ENCODE measurements around the gene SYCP3. TPM values are rescaled to one million over a fixed set of nuclear protein-coding genes. Genes with fewer than 3 reads are reported as not detected.

Gene SYCP3
- total and polyA plus RNA-seq, 2 of the 8 experiments (the other 6 are each of a cell fraction or from before 2014, with no cell fraction given), result 0.02 to 0.07 TPM

GRCh38 chr12:101784376-101784775 lies 45.1 kb upstream of the SYCP3 start (continued):
- TF ChIP-seq, protein P1, sequence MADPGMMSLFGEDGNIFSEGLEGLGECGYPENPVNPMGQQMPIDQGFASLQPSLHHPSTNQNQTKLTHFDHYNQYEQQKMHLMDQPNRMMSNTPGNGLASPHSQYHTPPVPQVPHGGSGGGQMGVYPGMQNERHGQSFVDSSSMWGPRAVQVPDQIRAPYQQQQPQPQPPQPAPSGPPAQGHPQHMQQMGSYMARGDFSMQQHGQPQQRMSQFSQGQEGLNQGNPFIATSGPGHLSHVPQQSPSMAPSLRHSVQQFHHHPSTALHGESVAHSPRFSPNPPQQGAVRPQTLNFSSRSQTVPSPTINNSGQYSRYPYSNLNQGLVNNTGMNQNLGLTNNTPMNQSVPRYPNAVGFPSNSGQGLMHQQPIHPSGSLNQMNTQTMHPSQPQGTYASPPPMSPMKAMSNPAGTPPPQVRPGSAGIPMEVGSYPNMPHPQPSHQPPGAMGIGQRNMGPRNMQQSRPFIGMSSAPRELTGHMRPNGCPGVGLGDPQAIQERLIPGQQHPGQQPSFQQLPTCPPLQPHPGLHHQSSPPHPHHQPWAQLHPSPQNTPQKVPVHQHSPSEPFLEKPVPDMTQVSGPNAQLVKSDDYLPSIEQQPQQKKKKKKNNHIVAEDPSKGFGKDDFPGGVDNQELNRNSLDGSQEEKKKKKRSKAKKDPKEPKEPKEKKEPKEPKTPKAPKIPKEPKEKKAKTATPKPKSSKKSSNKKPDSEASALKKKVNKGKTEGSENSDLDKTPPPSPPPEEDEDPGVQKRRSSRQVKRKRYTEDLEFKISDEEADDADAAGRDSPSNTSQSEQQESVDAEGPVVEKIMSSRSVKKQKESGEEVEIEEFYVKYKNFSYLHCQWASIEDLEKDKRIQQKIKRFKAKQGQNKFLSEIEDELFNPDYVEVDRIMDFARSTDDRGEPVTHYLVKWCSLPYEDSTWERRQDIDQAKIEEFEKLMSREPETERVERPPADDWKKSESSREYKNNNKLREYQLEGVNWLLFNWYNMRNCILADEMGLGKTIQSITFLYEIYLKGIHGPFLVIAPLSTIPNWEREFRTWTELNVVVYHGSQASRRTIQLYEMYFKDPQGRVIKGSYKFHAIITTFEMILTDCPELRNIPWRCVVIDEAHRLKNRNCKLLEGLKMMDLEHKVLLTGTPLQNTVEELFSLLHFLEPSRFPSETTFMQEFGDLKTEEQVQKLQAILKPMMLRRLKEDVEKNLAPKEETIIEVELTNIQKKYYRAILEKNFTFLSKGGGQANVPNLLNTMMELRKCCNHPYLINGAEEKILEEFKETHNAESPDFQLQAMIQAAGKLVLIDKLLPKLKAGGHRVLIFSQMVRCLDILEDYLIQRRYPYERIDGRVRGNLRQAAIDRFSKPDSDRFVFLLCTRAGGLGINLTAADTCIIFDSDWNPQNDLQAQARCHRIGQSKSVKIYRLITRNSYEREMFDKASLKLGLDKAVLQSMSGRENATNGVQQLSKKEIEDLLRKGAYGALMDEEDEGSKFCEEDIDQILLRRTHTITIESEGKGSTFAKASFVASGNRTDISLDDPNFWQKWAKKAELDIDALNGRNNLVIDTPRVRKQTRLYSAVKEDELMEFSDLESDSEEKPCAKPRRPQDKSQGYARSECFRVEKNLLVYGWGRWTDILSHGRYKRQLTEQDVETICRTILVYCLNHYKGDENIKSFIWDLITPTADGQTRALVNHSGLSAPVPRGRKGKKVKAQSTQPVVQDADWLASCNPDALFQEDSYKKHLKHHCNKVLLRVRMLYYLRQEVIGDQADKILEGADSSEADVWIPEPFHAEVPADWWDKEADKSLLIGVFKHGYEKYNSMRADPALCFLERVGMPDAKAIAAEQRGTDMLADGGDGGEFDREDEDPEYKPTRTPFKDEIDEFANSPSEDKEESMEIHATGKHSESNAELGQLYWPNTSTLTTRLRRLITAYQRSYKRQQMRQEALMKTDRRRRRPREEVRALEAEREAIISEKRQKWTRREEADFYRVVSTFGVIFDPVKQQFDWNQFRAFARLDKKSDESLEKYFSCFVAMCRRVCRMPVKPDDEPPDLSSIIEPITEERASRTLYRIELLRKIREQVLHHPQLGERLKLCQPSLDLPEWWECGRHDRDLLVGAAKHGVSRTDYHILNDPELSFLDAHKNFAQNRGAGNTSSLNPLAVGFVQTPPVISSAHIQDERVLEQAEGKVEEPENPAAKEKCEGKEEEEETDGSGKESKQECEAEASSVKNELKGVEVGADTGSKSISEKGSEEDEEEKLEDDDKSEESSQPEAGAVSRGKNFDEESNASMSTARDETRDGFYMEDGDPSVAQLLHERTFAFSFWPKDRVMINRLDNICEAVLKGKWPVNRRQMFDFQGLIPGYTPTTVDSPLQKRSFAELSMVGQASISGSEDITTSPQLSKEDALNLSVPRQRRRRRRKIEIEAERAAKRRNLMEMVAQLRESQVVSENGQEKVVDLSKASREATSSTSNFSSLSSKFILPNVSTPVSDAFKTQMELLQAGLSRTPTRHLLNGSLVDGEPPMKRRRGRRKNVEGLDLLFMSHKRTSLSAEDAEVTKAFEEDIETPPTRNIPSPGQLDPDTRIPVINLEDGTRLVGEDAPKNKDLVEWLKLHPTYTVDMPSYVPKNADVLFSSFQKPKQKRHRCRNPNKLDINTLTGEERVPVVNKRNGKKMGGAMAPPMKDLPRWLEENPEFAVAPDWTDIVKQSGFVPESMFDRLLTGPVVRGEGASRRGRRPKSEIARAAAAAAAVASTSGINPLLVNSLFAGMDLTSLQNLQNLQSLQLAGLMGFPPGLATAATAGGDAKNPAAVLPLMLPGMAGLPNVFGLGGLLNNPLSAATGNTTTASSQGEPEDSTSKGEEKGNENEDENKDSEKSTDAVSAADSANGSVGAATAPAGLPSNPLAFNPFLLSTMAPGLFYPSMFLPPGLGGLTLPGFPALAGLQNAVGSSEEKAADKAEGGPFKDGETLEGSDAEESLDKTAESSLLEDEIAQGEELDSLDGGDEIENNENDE (IDR thresholded peaks at IDR 0.05; ENCODE audit: insufficient replicate concordance, low read length), result no peak
- TF ChIP-seq RXRA (IDR thresholded peaks at IDR 0.05; ENCODE audit: insufficient read depth, low read depth, low read length), result no peak
- TF ChIP-seq POLR2A (IDR thresholded peaks at IDR 0.05; ENCODE audit: control extremely low read depth in 1 of 2, low read depth in 2 of 2, low read length in 2 of 2), result no peak
- TF ChIP-seq HDAC2 (IDR thresholded peaks at IDR 0.05; ENCODE audit: borderline replicate concordance in 1 of 2, low read depth in 2 of 2, low read length in 2 of 2), result no peak
- no peak for TF ChIP-seq CBX5 (IDR thresholded peaks at IDR 0.05; ENCODE audit: low read depth, low read length)
- TF ChIP-seq, protein P2, sequence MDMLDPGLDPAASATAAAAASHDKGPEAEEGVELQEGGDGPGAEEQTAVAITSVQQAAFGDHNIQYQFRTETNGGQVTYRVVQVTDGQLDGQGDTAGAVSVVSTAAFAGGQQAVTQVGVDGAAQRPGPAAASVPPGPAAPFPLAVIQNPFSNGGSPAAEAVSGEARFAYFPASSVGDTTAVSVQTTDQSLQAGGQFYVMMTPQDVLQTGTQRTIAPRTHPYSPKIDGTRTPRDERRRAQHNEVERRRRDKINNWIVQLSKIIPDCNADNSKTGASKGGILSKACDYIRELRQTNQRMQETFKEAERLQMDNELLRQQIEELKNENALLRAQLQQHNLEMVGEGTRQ (IDR thresholded peaks at IDR 0.05; ENCODE audit: low read length), result no peak
- TF ChIP-seq KDM1A (IDR thresholded peaks at IDR 0.05; ENCODE audit: borderline replicate concordance, low read length), result no peak
- TF ChIP-seq EZH2 (IDR thresholded peaks at IDR 0.05; ENCODE audit: low read depth, low read length, severe bottlenecking), result no peak

Data from H1 (cell line).